Measurements from ENCODE around the gene SUPT4H1.

GRCh38 chr17:58380207-58381123 lies 28.5 kb upstream of the SUPT4H1 start:
- no peak for TF ChIP-seq POLR2AphosphoS5 (IDR thresholded peaks at IDR 0.05)
- no peak for TF ChIP-seq POLR2A (IDR thresholded peaks at IDR 0.05)
- TF ChIP-seq, protein P1, sequence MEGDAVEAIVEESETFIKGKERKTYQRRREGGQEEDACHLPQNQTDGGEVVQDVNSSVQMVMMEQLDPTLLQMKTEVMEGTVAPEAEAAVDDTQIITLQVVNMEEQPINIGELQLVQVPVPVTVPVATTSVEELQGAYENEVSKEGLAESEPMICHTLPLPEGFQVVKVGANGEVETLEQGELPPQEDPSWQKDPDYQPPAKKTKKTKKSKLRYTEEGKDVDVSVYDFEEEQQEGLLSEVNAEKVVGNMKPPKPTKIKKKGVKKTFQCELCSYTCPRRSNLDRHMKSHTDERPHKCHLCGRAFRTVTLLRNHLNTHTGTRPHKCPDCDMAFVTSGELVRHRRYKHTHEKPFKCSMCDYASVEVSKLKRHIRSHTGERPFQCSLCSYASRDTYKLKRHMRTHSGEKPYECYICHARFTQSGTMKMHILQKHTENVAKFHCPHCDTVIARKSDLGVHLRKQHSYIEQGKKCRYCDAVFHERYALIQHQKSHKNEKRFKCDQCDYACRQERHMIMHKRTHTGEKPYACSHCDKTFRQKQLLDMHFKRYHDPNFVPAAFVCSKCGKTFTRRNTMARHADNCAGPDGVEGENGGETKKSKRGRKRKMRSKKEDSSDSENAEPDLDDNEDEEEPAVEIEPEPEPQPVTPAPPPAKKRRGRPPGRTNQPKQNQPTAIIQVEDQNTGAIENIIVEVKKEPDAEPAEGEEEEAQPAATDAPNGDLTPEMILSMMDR (IDR thresholded peaks at IDR 0.05), result no peak
- TF ChIP-seq EP300 (IDR thresholded peaks at IDR 0.05), result no peak

All from sigmoid colon (tissue), 4 donors.